Measurements from ENCODE around the gene TNF.

- TF ChIP-seq OSR2 (tag by site-specific recombination; IDR thresholded peaks at IDR 0.05) = no peak
- TF ChIP-seq CTCF (tag by site-specific recombination; IDR thresholded peaks at IDR 0.05) = no peak
- no peak for TF ChIP-seq ZBTB7A (tag by site-specific recombination; IDR thresholded peaks at IDR 0.05; ENCODE audit: low read depth)
- no peak for TF ChIP-seq ZNF121 (tag by site-specific recombination; IDR thresholded peaks at IDR 0.05)
- TF ChIP-seq, protein P1, sequence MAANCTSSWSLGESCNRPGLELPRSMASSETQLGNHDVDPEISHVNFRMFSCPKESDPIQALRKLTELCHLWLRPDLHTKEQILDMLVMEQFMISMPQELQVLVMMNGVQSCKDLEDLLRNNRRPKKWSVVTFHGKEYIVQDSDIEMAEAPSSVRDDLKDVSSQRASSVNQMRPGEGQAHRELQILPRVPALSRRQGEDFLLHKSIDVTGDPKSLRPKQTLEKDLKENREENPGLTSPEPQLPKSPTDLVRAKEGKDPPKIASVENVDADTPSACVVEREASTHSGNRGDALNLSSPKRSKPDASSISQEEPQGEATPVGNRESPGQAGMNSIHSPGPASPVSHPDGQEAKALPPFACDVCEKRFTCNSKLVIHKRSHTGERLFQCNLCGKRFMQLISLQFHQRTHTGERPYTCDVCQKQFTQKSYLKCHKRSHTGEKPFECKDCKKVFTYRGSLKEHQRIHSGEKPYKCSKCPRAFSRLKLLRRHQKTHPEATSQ (tag by site-specific recombination; IDR thresholded peaks at IDR 0.05) = no peak
- no peak for TF ChIP-seq ZNF341 (tag by site-specific recombination; IDR thresholded peaks at IDR 0.05; ENCODE audit: low read depth)
- TF ChIP-seq, protein P2, sequence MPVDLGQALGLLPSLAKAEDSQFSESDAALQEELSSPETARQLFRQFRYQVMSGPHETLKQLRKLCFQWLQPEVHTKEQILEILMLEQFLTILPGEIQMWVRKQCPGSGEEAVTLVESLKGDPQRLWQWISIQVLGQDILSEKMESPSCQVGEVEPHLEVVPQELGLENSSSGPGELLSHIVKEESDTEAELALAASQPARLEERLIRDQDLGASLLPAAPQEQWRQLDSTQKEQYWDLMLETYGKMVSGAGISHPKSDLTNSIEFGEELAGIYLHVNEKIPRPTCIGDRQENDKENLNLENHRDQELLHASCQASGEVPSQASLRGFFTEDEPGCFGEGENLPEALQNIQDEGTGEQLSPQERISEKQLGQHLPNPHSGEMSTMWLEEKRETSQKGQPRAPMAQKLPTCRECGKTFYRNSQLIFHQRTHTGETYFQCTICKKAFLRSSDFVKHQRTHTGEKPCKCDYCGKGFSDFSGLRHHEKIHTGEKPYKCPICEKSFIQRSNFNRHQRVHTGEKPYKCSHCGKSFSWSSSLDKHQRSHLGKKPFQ (tag by site-specific recombination; IDR thresholded peaks at IDR 0.05) = no peak
Observed at GRCh38 chr6:31540640-31541039, 34.7 kb upstream of the TNF start.
